HS-5 (cell line): ENCODE data around the gene CLEC16A.

Experiments used
- DNase-seq: peaks from one replicate; pipeline ENCODE4 v3.0.0-alpha.2; 2012; ENCODE audit warnings: low read depth

The CLEC16A gene

GRCh38 chr16:11161974-11162373, 217.6 kb downstream of the CLEC16A start:
- no peak for DNase-seq

- DNase-seq, result no peak
Measured at GRCh38 chr16:11162586-11163268, 218.4 kb downstream of the CLEC16A start.

GRCh38 chr16:11163761-11164261, 219.4 kb downstream of the CLEC16A start:
- DNase-seq, result no peak

- DNase-seq, result no peak
Measured at GRCh38 chr16:11164482-11165270, 220.3 kb downstream of the CLEC16A start.

- no peak for DNase-seq
Measured at GRCh38 chr16:11165349-11165748, 221.0 kb downstream of the CLEC16A start.

- DNase-seq, result no peak
Measured at GRCh38 chr16:11165894-11166665, 221.7 kb downstream of the CLEC16A start.

GRCh38 chr16:11167581-11167980, 223.2 kb downstream of the CLEC16A start:
- no peak for DNase-seq

GRCh38 chr16:11168386-11169051, 224.2 kb downstream of the CLEC16A start:
- no peak for DNase-seq

GRCh38 chr16:11169641-11170040, 225.3 kb downstream of the CLEC16A start:
- no peak for DNase-seq

GRCh38 chr16:11170201-11170600, 225.8 kb downstream of the CLEC16A start:
- no peak for DNase-seq

GRCh38 chr16:11170696-11171447, 226.5 kb downstream of the CLEC16A start:
- no peak for DNase-seq

GRCh38 chr16:11171448-11171709, 227.0 kb downstream of the CLEC16A start:
- DNase-seq, result no peak

GRCh38 chr16:11171757-11172299, 227.5 kb downstream of the CLEC16A start:
- no peak for DNase-seq

- no peak for DNase-seq
Measured at GRCh38 chr16:11173426-11173825, 229.1 kb downstream of the CLEC16A start.

- DNase-seq, result no peak
Measured at GRCh38 chr16:11174141-11174540, 229.8 kb downstream of the CLEC16A start.

- DNase-seq, result no peak
Measured at GRCh38 chr16:11175106-11175786, 230.9 kb downstream of the CLEC16A start.

- DNase-seq, result no peak
Measured at GRCh38 chr16:11175787-11176341, 231.5 kb downstream of the CLEC16A start.

GRCh38 chr16:11177578-11178160, 233.3 kb downstream of the CLEC16A start:
- no peak for DNase-seq

- DNase-seq, result no peak
Measured at GRCh38 chr16:11178424-11178823, 234.1 kb downstream of the CLEC16A start.

- DNase-seq, result no peak
Measured at GRCh38 chr16:11179574-11179973, 235.2 kb downstream of the CLEC16A start.
